ENCODE results near the gene ZFYVE9.

DNA sequence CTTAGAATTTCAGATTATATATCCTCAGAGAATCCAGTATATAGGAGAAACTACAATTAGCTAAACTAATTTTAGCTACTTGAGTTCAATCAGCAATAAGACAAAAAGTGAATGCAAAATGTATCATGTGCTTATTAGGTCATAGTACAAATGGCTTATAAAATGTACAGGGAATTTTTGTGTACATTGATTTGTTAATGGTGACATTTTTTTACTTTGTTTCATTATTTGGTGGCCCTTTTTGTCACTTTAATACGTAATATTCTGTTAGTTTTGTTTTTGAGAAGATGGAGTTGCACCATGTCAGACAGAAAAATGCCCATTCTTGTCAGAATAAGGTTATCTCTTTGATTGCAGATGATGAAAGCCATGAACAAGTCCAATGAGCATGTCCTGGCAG, 190.5 kb downstream of the ZFYVE9 start:
- TF ChIP-seq, protein P1, sequence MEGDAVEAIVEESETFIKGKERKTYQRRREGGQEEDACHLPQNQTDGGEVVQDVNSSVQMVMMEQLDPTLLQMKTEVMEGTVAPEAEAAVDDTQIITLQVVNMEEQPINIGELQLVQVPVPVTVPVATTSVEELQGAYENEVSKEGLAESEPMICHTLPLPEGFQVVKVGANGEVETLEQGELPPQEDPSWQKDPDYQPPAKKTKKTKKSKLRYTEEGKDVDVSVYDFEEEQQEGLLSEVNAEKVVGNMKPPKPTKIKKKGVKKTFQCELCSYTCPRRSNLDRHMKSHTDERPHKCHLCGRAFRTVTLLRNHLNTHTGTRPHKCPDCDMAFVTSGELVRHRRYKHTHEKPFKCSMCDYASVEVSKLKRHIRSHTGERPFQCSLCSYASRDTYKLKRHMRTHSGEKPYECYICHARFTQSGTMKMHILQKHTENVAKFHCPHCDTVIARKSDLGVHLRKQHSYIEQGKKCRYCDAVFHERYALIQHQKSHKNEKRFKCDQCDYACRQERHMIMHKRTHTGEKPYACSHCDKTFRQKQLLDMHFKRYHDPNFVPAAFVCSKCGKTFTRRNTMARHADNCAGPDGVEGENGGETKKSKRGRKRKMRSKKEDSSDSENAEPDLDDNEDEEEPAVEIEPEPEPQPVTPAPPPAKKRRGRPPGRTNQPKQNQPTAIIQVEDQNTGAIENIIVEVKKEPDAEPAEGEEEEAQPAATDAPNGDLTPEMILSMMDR (IDR thresholded peaks at IDR 0.05; ENCODE audit: poor library complexity, severe bottlenecking) = no peak
- TF ChIP-seq EZH2 (IDR thresholded peaks at IDR 0.05; ENCODE audit: borderline replicate concordance, insufficient read depth, low read length, poor library complexity, severe bottlenecking) (no peak), SMC3 (conservative IDR thresholded peaks at IDR 0.05; ENCODE audit: poor library complexity) (no peak), POLR2AphosphoS5 (IDR thresholded peaks at IDR 0.05) (no peak), EP300 (conservative IDR thresholded peaks at IDR 0.05; ENCODE audit: poor library complexity, severe bottlenecking) (no peak), TAF1 (IDR thresholded peaks at IDR 0.05; ENCODE audit: low read depth) (no peak)
